DOHH2 (cell line): ENCODE results near the gene CEACAM19.

Experiments
- EZH2phosphoT487 ChIP-seq: fragments of 200-600 bp; sonication (generic); IDR thresholded peaks from 2 replicates; pipeline ENCODE4 v1.6.1; 2017; ENCODE audit warnings: borderline replicate concordance, mild to moderate bottlenecking, antibody characterized with exemption, low read length, moderate library complexity, mixed read lengths
- TF ChIP-seq, protein P1 (sequence below): fragments of 200-600 bp; sonication (generic); IDR thresholded peaks from one replicate; pipeline ENCODE4 v1.5.1; 2014; ENCODE audit warnings: antibody characterized with exemption, mild to moderate bottlenecking, low read depth, low read length; ENCODE audit not compliant: poor library complexity, severe bottlenecking

DNA sequence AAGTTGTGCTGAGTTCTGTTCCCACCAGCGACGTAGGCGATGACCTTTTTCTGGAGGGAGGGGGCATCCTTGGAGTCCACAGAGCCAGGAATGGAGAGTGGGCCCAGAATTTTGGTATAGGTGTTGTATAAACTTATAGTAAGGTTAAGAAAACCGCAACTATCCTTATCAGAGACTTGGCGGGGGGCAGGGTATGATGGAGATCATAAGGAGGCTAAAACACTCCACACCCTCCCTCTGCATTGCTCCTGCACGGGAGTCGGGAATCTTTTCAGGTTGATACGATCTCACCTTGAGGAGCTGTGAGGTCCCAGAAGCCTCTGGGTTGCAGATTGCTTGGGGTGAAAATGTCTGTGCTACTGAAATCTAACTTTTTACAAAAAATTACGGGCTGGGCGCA is 6.3 kb upstream of the CEACAM19 start:
- TF ChIP-seq, protein P1, sequence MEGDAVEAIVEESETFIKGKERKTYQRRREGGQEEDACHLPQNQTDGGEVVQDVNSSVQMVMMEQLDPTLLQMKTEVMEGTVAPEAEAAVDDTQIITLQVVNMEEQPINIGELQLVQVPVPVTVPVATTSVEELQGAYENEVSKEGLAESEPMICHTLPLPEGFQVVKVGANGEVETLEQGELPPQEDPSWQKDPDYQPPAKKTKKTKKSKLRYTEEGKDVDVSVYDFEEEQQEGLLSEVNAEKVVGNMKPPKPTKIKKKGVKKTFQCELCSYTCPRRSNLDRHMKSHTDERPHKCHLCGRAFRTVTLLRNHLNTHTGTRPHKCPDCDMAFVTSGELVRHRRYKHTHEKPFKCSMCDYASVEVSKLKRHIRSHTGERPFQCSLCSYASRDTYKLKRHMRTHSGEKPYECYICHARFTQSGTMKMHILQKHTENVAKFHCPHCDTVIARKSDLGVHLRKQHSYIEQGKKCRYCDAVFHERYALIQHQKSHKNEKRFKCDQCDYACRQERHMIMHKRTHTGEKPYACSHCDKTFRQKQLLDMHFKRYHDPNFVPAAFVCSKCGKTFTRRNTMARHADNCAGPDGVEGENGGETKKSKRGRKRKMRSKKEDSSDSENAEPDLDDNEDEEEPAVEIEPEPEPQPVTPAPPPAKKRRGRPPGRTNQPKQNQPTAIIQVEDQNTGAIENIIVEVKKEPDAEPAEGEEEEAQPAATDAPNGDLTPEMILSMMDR, result no peak
- TF ChIP-seq EZH2phosphoT487, result no peak
